Measurements from ENCODE around the gene BRD4.
A peak's percentile ranks its signal among the peaks of the same experiment; 100 is the strongest.
"Not testable (repeated sequence)": the region's sequence is repeated elsewhere in the genome, so short reads cannot be mapped to it uniquely, and the experiment has no call there.

Gene BRD4

DNA sequence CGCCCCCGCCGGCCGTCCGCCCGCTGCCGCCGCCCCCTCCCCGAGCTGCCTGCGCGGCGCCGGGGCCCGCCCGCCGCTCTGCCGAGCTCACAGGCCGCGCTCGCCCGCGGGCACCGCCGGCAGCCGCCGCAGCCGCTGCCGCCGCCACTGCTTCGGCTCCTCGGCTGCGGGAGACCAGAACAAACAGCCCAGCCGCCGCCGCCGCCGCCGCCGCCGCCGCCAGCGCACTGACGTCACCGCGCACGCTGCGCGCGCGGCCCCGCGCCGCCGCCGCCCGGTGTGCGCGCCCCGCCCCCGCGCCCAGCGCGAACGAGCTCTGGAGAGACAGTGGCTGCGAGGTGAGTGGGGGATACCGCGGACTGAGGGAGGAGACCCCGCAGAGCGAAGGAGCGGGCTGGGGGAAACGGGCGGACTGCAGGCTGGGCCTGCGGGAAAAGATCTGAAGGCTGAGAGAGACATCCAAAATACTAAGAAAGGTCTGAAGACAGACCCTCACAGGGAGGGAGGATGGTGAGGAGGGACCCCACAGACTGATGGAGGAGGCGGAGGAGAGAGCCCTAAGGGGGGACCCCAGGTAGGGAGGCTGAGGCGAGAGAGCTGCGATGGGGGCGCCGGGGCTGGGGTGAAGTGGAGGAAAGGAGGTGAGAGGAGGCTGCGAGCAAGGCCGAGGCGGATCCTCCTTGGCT, at the start of gene BRD4:
Gene BRD4 (minus strand): TSS at position 229 of the 686 bp plus-strand sequence. CDS start 59,440 bp downstream, outside the sequence.
- peak; percentile 81 for DNase-seq

DNA sequence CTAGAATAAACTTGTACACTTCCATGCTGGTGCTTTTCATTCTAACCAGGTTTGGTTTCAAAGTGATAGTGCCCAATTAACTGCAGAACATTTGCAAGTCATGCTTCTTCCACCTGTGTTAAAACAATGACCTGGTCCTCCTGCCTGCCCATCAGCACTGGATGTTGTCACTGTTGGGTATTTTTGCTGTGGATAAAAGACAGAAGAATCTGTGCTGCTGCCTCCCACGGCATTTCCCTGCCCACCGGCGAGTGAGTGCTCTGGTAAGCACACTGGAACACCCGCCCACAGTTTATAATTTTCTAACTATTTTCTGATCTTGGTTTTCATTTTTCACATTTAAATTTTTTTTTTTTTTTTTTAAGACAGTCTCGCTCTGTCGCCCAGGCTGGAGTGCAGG, 49.5 kb upstream of the BRD4 start:
- DNase-seq: no peak

DNA sequence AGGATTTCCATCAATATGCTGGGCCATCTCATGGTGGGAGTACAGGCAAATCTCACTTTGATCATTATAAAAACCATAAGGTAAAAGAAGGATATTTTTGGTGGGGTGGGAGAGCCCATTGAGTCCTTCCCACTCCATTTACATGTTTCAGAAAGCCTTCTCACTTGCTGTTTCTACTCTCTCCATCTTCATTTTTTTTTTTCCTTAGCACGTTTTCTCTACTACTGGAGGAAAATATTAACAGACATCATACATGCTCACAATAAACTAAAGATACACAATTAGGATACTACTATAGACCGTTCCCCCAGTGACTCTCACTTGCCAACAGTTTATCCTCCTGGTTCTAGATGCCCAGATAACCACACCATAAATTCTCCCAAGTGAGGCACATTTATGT, 49.1 kb upstream of the BRD4 start:
- no peak for DNase-seq

DNA sequence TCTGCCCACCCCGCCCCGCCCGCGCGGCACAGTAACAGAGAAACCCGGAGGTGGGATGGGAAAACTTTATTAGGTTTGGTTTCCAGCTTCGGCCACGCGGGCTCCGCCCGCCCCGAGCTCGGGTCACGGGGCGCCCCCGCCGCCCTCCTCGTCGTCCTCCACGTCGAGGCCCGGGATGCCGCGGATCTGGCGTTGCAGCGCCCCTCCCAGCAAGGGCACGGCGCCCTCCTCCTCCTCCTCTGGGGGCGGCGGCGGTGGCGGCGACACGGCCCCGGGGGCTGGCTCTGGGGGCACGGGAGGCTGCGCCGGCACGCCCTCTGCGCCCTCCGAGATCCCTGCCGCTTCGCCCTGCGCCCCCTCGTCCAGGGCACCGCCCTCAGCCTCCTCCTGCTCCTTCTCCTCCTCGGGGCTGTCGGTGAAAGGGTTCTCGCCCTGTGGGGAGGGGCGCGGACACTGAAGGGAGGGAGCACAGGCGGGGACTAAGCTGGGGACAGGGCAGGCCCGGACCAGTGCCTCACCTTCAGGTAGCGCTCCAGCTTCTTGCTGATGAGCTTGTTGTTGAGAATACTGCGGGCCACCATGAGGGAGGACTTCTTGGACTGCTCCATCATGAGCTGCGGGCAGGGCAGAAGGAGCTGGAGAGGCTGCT, 47.8 kb upstream of the BRD4 start:
- peak; percentile 55 for DNase-seq

DNA sequence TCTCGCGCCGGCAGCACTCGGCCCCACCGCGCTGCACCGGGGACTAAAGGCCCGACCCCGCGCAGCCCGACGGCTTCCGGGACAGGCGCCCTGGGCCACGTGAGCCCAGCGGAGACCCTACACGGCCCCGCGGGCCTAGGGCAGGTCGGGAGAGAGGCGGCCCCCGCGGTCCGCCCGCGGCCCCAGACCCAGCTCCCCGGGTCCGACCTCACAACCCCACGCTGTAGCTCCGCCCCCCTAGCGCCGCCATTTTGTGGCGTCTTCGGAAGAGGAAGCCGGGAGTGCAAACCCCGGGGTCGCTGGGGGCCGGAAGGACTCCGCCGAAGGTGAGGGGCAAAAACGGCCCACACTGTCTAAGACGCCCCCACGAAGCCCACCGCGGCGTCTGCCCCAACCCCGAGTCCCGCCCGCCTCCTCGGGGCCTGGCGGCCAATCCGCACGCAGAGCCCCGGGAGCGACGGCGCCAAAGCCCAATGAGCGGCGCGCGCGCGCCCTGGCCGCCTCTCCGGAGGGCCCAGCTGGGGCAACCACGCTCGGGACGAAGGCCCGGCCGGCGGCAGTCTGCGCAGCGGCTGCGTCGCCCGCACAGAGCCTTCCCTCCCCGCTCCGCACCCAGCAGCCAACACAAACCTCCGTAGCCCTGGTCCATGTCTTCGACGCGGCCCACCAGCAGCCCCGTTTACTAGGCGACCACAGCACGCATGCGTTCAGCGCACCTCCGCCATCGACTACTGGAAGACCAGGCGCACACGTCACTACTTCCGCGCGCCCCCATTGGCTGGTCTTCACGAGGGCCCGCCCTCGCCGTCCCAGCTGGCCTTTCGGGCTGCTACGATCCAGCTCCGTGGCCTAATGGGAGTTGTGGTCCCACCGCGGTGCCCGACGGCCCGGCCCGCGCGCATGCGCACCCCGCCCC, 47.0 kb upstream of the BRD4 start, which contains the start of gene AKAP8:
Gene AKAP8 (minus strand): TSS at position 705 of the 916 bp plus-strand sequence. CDS start 56 bp downstream, at position 649.
- peak; percentile 99 for DNase-seq

DNA sequence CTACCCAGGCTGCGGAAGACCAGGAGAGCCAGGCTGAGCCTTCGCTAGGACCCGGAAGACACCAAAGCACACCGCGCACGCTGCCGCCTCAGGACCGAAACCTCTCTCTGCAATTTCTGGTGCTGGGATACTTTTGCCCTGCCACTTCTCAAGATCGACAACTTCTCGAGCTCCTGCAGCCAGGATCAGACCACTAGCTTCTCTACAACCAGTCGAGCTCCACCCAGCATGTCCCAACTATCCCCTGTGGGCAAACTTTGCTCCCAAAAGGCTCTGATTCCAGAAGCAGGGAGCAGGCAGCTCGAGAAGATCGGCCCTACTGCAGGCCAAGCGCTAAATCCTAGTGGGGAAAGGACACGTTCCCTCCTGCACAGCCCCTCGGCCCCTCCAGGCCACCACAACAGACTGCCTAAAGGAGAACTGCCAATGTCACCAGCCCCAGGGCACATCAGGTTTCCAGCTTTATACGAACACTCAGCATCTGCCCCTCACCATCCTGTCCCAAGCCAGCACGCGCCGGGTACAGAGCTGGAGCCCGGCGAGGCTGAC, 46.3 kb upstream of the BRD4 start:
- DNase-seq: peak; percentile 72

DNA sequence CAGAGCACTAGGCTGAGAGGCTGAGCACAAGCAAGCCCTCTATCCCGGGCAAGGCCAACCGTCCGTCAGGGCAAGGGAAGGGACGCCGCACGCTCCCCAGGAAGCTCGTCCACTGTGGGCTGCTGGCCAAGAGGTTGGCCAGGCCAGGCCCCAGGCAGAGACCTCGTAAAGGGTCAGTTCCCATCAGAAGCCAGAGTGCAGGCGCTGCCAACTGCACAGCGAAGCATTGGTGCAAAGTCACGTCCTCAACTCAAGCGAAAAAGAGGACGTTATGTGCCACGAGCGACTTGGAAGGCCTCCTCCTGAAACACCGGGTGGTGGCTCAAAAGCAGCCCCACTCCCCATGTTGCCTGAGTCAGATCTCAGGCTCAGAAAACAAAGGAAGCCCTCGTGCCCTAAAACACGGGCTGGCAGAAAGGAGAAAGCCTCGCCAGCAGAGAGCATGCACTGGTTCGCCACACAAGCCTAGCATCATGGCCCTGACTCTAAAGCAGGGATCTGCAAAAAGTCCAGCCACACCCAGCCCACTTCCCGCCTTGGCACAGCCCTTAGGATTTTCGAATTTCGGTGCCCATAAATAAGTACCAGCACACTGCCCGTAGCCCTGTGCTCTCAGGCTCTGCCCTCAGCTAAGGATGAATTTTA, 42.6 kb upstream of the BRD4 start:
- no peak for DNase-seq

DNA sequence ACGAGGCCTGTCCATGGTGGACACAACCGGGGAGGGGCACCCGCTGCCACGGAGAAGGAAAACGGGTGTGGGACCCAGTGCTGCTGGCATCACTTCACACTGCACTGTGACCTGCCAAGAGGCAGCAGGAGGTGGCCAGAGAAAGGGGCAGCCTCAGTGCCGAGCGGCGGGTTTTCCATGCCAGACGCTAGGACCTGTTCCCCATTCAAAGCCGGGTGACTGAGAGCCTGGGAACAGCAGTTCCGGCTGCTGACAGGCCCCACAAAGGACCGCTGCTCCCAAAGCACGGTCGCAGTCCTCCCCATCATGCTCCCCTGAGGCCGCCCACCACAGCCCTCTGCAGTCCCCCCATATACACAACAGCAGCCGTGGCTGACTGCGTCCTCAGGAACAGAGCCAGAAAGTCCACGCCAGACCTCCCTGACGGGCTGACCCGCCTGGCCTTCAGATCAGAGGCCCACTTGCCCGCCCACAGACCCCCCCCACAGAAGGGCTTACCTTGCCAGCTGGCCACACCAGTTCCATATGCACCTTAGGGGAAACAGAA, 41.8 kb upstream of the BRD4 start:
- no peak for DNase-seq

DNA sequence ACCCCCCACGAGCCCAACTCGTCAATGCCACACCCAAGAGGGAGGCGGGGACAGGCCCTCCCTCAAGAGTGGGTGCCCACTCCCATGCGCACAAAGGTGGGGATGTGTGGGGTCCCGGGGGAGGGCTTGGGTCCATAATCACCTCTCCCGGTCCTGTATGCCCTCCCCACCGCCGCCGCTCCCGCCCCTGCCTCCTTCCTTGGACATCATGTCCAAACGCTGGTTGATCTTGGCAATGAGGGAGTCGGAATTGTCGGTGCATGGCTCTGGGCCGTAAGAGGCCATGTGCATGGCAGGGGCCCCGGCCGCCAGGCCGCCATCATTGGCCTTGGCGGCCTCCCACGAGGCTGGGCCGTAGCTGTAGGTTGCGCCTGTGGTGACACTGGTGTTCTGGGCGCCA, 41.3 kb upstream of the BRD4 start:
- DNase-seq: no peak

DNA sequence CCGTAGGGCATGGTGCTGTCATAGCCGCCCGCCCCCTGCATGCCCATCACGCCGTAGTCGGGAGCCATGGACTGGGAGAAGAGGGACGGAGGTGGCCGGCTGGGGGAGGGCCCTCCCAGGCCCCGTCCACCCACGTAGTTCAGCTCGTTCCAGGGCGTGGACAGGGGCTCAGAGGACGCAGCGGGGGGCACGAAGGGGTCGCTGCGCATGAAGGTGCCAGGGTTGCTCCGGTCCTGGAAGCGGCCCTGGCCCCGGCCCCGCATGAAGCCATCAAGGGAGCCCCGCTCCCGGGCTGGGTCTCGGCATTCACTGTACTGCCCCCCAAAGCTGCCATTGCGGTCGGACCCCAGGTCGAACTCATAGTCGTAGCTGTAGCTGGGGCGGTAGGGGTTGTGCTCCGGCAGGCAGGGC, 40.6 kb upstream of the BRD4 start:
- DNase-seq: no peak

DNA sequence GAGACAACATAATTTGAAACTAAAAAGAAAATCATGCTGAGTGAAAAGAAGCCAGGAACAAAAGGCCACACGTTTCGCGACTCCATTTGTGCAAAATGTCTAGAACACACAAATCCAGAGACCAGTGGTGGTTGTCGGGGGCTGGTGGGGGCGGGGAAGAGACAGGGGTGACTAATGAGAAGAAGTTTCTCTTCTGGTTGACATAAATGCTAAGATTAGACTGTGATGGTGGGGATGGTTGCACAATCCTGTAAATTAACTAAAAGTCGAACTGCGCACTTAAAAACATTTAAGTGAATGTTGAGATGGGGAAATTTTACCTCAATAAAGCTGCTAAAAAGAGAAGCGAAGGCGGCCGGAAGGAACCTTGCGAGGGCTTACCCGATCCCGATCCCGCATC, 40.1 kb upstream of the BRD4 start:
- DNase-seq: no peak

DNA sequence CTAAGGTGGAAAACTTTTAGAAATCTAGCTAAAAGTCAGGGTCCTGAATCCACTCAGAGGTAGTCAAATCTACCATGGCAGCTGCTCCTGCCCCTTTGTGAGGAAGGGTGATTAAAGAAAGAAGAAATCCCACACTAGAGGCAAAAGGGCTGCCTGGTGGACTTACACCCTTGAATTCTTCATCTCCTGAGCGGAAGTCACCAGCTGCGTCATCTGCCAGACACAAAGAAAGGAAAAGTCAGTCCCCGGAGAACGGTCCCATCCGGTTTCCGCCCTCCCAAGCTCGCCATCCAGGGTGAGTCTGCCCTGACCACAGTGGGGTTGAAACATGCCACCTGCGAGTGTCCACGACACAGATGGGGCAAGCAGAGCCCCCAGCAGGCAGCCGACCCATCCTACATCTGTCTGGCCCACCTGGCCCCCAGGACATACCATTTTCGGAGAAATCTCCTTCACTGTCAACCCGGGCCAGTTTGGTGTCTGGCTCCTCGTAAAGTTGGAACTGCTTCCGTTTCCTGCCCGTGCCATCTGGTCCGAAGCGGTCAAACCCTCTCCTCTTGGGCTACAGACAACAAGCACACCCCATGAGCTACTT, 39.5 kb upstream of the BRD4 start:
- DNase-seq: no peak

DNA sequence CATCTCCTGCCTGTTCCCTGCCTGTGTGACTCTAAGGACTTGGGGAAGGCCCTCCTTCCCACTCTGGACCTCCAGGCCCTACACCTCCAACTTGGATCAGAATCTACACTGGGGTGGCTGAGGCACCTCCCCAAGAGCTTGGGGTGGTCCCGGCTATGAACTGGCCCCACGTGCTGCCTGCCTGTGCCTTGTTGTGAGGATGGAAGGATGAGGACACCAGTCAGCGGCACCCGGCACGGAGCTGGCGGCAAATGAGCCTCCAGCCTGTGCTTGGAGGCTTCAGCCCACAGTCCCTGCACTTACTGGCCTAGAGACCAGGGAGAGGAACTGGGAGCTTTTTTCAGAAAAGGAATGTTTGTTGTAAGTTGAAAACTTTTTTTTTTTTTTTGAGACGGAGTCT, 38.8 kb upstream of the BRD4 start:
- DNase-seq: no peak

DNA sequence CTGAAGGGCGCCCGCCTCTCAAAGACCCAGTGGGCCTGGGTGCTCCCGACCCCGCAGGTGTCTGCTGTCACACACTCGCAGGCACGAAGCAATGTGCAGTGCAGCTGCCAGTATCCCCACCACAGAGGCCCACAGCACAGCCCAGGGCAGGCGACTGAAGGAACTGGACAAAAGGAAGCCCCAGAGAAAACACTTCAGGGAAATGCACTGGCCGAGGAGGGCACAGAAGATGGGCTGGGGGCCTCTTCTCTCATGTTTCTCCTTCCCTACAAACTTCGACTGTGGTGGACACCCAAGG, 37.2 kb upstream of the BRD4 start:
- DNase-seq: no peak

DNA sequence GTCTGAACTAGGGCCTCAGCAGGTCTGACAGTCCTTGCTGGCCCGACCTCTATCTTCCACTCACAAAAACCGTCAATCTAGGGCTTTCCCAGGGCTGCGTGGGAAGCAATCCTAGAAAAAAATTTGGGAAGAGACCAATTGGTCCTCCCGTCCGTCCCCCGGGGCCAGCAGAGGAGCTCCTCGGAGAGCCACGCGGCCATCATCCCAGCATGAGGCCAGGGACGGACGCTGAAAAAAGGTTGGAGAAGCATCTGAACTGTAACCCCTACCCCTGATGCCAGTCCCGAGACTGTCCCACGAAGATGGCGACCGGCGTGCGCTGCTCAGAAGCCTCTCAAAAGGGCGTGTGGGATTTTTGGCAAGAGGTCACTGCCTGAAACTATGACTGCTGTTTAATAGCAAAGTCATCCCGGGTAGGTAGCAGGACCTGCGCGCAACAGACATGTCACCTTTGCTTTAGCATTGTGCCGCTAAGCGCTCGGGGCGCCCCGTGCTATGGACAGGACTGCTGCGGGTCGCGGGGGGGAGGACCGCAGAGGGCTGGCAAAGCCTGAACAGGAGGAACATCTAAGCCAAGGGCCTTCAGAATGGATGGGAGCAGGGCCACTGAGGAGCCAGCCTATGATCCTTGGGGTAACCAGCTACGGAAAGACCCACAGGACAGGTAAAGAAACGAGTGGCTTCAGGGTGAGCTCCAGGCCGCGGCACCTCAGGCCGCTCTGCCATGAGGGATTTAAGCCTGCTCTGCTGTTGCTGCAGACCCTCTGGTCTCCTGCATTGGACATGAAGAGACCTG, 36.7 kb upstream of the BRD4 start:
- no peak for DNase-seq

DNA sequence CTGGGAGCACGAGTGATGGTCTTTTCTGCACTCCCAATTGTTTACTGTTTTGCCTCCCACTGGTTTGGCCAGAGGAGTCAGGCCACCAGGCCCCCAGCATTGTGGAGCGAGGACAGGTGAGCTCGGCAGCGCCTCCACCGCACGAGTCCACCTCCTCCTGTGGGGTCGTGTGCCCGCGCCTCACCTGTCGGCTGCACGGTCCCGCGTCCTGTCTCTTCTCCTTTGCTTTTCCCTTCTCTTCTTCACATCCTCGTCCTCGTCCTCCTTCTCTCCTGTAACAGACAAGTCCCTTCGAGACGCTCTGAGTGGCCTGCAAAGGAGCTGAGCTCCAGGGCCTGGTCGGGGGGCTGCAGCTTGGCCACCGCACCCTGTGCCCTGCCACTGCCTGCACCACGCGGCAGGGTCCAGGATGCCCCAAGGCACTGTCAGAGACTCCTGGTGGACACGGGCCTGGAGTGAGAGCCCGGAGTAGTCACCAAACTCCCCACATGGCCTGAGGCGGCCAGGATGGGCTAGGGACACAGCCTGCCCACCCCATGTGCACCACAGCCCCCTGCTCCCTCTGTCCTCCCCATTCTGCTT, 35.8 kb upstream of the BRD4 start:
- no peak for DNase-seq

DNA sequence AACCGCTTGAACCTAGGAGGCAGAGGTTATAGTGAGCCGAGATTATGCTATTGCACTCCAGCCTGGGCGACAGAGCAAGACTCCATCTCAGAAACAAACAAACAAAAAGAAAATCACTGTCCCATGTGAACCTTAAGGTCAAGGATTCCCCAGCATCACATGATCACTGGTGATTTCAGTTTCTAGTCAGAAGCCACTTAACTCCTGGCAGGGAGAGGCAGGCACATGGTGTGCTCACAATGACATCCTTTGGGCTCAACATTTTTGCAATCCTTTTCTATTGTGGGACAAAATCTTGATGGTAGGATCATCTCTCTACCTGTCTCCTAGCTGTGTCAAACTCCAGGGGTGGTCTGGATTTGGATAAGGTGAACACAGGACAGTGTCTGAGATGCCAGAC, 35.1 kb upstream of the BRD4 start:
- no peak for DNase-seq

DNA sequence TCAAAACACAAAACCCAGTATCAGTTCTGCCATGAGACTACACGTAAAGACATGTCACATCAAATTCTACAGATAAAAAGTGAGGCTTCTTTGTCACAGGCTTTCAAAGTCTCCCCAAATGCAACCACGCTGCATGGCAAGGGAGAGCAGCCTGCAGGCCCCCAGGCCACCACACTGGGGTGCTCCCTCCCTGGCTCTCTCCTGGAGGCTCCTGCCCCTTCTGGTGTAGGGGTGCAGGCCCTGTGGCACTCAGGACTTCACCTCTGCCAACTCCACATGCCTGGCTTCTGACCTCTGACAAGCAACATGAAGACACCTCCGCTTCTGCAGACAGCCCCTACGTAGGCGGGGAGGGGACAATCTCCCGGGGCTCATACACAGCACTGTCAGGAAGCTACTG, 32.9 kb upstream of the BRD4 start:
- DNase-seq: no peak

DNA sequence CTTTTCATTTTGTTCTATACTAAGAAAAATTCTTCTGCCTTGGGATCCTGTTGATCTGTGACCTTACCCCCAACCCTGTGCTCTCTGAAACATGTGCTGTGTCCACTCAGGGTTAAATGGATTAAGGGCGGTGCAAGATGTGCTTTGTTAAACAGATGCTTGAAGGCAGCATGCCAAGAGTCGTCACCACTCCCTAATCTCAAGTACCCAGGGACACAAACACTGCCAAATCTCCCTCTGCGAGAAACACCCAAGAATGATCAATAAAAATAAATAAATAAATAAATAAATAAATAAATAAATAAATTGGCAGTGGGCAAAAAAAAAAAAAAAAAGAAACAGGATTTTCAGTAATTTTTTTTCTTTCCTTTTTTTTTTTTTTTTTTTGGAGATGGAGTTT, 31.5 kb upstream of the BRD4 start:
- not testable (repeated sequence) for DNase-seq

DNA sequence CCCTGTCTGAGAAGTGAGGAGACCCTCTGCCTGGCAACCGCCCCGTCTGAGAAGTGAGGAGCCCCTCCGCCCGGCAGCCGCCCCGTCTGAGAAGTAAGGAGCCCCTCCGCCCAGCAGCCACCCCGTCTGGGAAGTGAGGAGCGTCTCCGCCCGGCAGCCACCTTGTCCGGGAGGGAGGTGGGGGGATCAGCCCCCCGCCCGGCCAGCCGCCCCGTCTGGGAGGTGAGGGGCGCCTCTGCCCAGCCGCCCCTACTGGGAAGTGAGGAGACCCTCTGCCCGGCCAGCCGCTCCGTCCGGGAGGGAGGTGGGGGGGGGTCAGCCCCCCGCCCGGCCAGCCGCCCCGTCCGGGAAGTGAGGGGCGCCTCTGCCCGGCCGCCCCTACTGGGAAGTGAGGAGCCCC, 30.7 kb upstream of the BRD4 start:
- DNase-seq: not testable (repeated sequence)

DNA sequence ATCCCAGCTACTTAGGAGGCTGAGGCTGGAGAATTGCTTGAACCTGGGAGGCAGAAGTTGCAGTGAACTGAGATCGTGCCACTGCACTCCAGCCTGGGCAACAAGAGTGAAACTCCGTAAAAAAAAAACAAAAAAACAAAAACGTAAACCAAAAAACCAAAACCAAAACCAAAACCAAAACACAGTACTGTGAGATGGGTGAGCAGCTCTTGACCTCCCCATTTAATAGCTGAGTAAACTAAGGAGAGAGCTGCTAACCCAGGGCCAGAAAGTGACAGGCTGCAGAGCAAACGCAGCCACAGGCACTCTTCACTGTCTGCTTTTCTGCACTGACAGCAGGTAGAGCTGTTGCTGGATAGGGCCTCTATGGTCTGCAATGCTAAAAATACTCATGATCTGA, 27.7 kb upstream of the BRD4 start:
- DNase-seq: peak; percentile 45

All from activated CD4-positive, alpha-beta T cell treated with anti-CD3 and anti-CD28 coated beads, Interleukin-10, Interleukin-2, amounts not matched to agents 100 ng/mL and 50 ng/mL, durations not matched to agents 16 hours and 8 hours (primary cell).